Left ventricle myocardium superior (tissue), 1 donor: ENCODE results near the gene DPP6. TPM values are rescaled to one million over a fixed set of nuclear protein-coding genes. Genes with fewer than 3 reads are reported as not detected.
A peak's percentile ranks its signal among the peaks of the same experiment; 100 is the strongest.

Source experiments
- ATAC-seq: fragments of 200-7000 bp; cut with Tn5 transposase; one replicate; pipeline ENCODE4 v1.9.1; 2020; ENCODE audit warnings: mild to moderate bottlenecking, moderate library complexity
- DNase-seq: peaks from one replicate; pipeline ENCODE4 v3.0.0-alpha.2; 2020
- intact Hi-C: fragments of 100-400 bp; cut with micrococcal nuclease; formaldehyde crosslinking; loops from one replicate; pipeline ENCODE4 v1.11.0; 2022
- total RNA-seq: library from RNA; stranded (reverse); fragmentation: NEBNext Ultra II Directional; extraction: Animal tissue kit (Norgen Biotek cat#: 25700); gene quantifications from one replicate; pipeline ENCODE4 v1.2.1, GENCODE V29; 2021
- donor health status: DM: no; HTN: yes; CAD: no; lungs with severe emphysema.

DPP6 gene
- total RNA-seq, 1 donor from 2014 or later, result not detected

DNA sequence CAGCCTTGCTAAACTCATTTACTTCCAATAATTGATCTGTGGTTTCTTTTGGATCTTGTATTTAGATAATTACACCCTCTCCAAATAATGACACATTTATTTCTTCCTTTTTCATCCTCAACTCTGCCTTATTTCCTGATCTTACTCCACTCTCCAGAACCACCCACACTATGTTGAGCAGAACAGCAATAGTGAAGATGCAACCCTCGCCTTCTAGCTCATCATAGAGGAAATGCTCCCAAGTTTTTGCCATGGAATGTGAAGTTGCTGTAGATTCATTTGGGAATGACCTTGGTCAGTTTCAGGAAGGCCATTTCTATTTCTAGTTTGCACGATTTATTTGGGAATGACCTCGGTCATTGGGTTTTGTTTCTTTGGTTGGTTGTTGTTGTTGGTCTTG lies 636.8 kb downstream of the DPP6 start:
- ATAC-seq (no peak), DNase-seq (no peak)
- intact Hi-C loops, result no loop called here

DNA sequence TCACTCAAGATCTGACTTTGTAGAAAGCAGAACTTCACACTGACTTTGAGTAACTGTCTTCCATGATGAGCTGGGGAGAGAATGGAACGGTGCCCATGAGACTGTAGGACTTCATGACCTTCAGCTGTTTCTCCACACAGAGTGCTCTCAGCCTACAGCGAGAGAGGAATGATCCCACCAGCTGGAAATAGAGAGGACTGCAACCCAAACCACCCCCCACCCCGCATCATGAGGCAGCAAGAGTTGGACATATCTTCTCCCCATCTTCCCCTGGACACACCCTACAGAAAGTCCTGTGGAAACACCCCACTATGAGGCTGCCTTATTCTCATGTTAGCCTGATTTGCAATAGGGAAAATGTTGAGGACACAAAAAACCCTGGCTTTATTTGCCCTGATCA lies 638.2 kb downstream of the DPP6 start:
- no peak for ATAC-seq
- DNase-seq, result no peak
- intact Hi-C loops, result no loop called here

DNA sequence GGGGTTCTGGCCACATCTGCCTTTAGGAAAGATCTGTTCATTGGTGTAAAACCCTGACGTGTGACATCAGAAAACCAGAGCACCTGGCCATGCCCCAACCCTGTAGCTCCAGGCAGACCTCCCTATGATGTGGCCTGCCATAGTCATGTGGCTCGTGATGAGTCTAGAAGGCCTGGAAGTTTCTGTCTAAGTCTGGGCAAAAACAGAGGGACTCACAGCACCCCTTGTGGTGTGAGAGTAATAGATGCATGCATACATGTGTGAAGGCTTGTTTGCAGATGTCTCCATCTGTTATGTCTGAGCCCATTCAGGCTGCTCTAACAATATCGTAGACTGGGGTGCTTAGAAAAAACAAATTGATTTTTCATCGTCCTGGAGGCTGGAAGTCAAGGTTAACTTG lies 641.5 kb downstream of the DPP6 start:
- DNase-seq (no peak), ATAC-seq (no peak)
- intact Hi-C loops, result no loop called here

DNA sequence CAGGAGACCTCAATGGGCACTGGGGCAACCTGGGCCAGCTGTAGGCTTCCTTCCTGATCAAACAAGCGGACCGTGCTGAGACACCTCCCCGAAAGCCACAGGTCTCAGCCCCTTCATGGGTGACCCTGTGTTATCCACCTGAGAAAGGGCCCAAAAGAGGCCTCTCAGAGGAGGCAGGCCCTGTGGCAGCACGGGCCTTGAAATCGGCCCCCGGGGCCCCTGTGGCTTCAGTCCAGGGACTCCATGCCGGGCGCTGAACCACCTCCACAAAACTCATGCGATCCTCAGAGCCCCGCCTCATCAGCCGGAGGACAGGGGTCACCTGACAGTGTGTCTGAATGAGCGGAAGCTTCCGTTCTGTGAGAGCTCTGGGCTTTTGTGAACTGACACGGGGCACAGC lies 643.6 kb downstream of the DPP6 start:
- intact Hi-C loops, result no loop called here
- ATAC-seq, result no peak

GRCh38 chr7:154696556-154696955 lies 644.4 kb downstream of the DPP6 start:
- intact Hi-C loops, result no loop called here
- ATAC-seq, result no peak

More for the DNA sequence above, 643.6 kb downstream of the DPP6 start:
- no peak for DNase-seq

GRCh38 chr7:154698726-154699291 lies 646.6 kb downstream of the DPP6 start:
- intact Hi-C loops, result no loop called here
- no peak for ATAC-seq
- DNase-seq, result no peak

More at GRCh38 chr7:154696556-154696955, 644.4 kb downstream of the DPP6 start:
- no peak for DNase-seq

DNA sequence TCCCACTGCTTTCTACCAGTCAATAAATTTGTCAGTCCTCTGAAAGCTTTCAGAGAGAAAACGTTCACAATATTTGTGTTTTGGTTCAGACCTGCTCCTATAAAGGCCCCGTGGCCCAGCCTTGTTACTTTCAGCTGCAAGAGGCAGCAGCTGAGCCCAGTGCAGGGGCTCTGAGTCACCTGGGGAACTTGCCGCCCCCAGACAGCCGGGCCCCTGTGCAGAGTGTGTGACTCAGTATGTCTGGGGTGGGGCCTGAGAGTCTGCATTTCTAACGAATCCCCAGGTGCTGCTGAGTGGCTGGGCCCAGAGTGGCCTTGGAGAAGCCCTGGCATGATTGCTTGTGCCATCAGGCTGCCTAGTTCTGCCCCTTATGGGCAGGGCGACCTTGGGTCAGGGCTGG lies 647.2 kb downstream of the DPP6 start:
- ATAC-seq, result no peak
- no peak for DNase-seq
- intact Hi-C loops, result no loop called here

DNA sequence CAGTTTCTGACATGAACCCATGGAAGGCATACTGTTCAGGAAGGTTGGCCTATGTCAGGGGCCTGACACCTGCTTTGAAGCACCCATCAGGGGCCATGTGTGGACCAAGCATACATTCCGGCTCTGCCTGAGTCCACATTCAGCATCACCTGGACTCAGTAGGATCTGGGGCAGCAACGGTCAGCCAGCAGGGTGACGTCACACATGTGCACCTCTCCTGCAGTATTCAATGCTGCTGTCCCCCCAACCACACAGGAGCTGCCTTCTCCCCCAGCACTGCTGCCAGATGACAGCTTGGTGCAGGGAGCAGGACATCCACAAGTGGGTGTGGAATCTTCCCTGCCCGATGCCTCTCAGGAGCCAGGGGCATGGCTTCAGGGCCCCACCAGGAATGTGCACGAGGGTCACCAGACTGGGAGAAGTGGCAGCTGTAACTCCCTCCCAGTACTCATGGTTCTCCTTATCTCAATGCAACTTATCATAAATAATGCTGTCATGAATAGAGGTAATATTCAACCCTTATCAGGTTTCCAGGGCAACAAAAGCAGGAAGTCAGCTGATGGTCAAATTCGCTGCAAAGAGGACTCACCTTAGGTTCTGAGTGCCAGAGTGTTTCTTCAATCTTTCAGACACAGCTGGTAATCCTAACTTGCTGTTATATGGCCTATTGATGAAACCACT lies 657.8 kb downstream of the DPP6 start:
- intact Hi-C loops, result no loop called here
- DNase-seq, result no peak
- no peak for ATAC-seq

- ATAC-seq, result no peak
- intact Hi-C loops, result no loop called here
- DNase-seq, result no peak
These were observed 667.8 kb downstream of the DPP6 start for GRCh38 chr7:154720016-154720415.

DNA sequence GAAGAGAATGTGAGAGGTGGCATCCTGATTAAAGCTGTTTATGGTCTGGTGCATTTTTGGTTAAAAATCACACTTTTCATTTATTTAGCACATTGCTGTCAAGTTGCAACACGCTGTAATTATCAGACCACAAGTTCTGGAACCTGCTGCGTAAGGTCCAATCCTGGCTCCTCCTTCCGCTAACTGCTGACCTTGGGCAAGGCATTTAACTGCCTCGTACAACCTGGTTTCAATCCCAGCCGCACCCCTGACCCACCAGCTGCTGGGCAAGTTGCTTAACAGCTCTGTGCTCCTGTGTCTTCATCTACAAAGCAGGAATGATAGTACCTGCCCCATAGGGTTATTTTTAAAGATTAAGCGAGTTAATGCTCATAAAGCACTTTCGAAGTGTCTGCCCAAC lies 668.9 kb downstream of the DPP6 start:
- DNase-seq (no peak), ATAC-seq (no peak)
- intact Hi-C loops, result no loop called here

- DNase-seq, result no peak
- no peak for ATAC-seq
- intact Hi-C loops, result no loop called here
These were observed 674.2 kb downstream of the DPP6 start for GRCh38 chr7:154726368-154726767.

DNA sequence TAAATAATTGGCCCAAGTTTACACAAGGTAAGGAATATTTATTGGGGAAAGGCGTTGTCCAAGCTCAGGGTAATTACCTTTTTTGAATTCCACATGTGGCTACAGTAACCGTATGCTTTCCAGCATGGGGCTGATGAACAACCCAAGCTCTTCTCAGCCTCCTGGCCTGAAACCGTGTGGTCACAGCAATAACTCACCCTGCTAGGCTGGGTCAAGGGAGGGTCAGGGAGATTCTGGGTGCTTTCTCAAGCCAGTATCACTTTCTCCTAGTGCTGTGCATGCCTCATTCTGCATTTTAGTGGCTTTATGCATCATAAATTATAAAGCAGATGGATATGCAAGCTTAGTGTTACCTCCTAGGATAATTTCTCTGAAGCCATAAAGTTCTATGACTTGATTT lies 676.9 kb downstream of the DPP6 start:
- no peak for DNase-seq
- no peak for ATAC-seq
- intact Hi-C loops, result no loop called here

DNA sequence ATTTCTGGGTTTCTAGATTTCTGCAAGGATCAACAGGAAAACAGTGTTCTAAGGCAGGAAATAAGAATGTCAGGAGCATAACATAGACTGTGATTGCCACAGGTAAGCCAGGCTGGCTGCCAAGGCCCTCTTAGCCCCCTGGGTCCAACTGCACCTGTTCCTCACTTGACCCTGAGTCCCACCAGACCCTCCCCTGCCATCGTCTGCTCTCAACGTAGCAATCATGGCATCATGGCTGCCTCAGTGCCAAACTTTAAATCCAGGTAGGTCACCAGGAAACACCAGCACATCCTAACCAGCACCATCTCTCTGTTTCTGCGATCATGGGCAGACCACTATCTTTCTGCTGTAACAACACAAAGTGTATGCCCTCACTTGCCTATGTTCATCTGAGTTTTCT lies 683.6 kb downstream of the DPP6 start:
- ATAC-seq, result no peak
- no peak for DNase-seq

GRCh38 chr7:154736389-154736788 lies 684.2 kb downstream of the DPP6 start:
- DNase-seq (no peak), ATAC-seq (no peak)
- intact Hi-C loops, result no loop called here

More for the DNA sequence above, 683.6 kb downstream of the DPP6 start:
- intact Hi-C loops, result no loop called here

DNA sequence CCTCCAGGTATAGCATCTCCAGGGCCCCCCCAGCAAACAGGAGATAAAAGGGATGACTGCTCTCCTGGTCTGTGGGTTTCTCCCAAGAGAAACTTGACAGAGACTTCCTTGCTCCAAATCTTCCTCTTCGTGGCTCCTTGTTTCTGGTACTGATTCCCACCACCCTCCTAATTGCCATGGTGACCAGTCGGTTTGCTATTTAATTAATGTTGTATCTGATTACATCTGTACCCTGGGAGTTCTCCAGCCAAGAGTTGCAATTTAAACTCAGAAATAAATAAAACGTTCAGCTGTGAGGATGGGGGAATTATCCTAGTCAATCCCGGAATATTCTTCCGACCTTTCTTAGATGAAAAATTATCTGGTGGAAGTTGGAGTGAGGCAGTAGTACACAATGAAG lies 686.0 kb downstream of the DPP6 start:
- DNase-seq, result no peak

DNA sequence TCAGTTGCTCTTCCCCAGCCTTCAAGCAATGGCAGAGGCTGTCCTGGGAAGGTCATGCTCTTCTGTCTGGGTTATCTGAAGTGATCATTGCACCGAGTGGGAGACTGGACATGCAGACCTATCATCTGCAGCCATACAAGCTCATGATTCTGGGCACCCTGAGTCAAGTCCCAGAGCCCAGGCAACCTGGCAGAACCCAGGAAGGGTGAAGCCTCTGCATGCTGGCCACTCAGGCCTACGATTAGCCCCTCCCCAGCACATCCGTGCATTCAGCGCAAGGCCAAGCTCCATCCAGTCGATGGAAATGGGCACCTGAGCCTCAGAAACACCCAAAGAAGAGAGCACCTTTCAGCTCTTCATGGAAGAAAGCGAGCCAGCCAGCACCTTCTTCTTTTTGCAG lies 688.9 kb downstream of the DPP6 start:
- no peak for ATAC-seq
- intact Hi-C loops, result no loop called here
- DNase-seq, result no peak

More for the DNA sequence above, 686.0 kb downstream of the DPP6 start:
- ATAC-seq, result no peak
- intact Hi-C loops, result no loop called here

GRCh38 chr7:154743206-154743605 lies 691.0 kb downstream of the DPP6 start:
- intact Hi-C loops, result no loop called here
- no peak for DNase-seq
- ATAC-seq, result no peak

DNA sequence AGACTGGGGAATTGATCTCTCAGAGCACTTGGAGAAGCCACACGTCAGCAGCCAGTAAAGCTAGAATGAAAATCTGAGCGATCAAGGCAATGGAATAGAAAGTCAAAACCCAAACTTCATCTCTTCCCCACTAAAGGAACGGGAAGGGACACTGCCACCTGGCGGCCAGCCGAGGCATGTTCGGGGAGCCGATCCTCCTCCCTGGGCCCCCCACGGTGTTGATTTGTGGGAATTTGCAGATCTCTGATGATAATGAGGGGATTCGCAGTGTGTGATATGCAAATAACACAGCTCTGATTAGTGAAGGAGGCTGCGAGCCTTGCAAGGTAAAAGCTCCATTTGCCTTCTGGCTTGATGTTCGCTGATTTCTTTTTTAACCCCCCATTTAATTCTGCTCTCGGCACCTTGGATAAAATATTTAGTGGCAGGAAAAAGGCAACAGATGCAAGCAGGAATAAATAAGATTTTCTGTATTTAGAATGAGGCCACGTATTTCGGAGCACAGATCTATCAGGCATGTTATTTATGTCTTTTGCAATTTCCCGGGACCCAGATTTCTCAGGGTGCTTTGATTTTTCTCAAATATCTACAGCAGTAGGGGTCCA lies 692.2 kb downstream of the DPP6 start:
- ATAC-seq (no peak), DNase-seq (peak; percentile 39)
- intact Hi-C loops, result no loop called here

DNA sequence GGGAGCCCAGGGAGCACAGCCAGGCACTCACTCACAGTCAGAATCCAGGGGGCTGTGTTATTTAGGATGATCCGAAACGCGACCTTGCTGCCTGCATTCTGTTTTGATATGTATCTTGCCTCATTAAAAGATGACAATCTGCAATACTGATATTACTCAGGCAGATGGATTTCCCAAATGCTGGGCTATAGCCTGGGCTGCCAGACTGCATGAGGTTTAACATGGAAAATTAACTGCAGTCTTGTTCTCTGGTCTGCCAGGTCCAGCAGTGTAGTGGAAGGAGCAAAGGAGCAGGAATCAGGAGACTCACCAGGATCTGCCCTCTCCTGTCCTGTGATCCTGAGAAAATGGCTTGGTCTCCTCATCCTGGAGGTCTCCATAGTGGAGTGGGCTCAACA lies 692.7 kb downstream of the DPP6 start:
- ATAC-seq, result no peak
- intact Hi-C loops, result no loop called here
- DNase-seq, result no peak

GRCh38 chr7:154746571-154747360 lies 694.6 kb downstream of the DPP6 start:
- ATAC-seq, result no peak
- intact Hi-C loops, result no loop called here
- no peak for DNase-seq
